Neutrophil (primary cell): ENCODE results near the gene MPC2.
"Not testable (repeated sequence)": the region's sequence is repeated elsewhere in the genome, so short reads cannot be mapped to it uniquely, and the experiment has no call there.

Source experiments
- H3K27ac ChIP-seq: fragments of 200-600 bp; sonication (generic); 2 replicates; pipeline ENCODE4 v1.5.1; 2016; ENCODE audit warnings: mild to moderate bottlenecking, moderate library complexity
- H3K27me3 ChIP-seq: fragments of 200-600 bp; sonication (generic); 2 replicates; pipeline ENCODE4 v1.6.0; 2016; ENCODE audit warnings: mild to moderate bottlenecking
- H3K36me3 ChIP-seq: fragments of 200-600 bp; sonication (generic); 2 replicates; pipeline ENCODE4 v1.5.1; 2017
- H3K4me1 ChIP-seq, 2 experiments: fragments of 200-600 bp in 1 of 2; sonication (generic) in 1 of 2; 1 replicate in 1 of 2; 2 replicates in 1 of 2; pipeline versions ENCODE4 v1.5.1 to v1.6.1; 2013 to 2016; ENCODE audit warnings: low read depth in 1 of 2, low read length in 1 of 2, mild to moderate bottlenecking in 1 of 2, moderate library complexity in 1 of 2; ENCODE audit not compliant: control insufficient read depth in 1 of 2, insufficient read depth in 1 of 2
- H3K4me3 ChIP-seq, 2 experiments: fragments of 200-600 bp in 1 of 2; sonication (generic) in 1 of 2; 1 replicate in 1 of 2; 2 replicates in 1 of 2; pipeline ENCODE4 v1.5.1; 2013 to 2016; ENCODE audit warnings: low read depth in 1 of 2, low read length in 1 of 2, mild to moderate bottlenecking in 1 of 2, moderate library complexity in 1 of 2
- H3K9me3 ChIP-seq: fragments of 200-600 bp; sonication (generic); 2 replicates; pipeline ENCODE4 v1.5.1; 2016
- TF ChIP-seq, protein P1 (sequence below): fragments of 200-600 bp; sonication (generic); IDR thresholded peaks from 2 replicates; pipeline ENCODE4 v1.5.1; 2016; ENCODE audit warnings: antibody characterized with exemption

MPC2 gene

DNA sequence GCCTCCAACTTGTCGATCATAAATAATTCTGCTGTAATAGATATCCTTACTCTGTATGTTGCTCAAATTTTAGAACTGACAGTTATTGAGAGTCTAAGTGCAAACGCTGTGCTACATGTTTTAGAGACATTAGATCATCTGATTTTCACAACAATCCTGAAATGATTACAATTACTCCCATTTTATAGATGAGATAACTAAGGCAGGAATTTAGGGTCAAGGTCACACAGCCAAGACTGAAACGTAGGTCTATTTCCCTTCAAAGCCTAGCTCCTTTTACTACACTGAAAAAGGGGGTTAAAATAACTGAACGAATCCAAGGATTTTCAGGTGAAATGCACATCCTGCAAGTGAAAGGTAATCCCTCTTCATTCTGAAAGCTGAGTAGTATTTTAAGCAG, 3.1 kb downstream of the MPC2 start:
- no peaks in the 10 kb centered on the region for H3K27me3 ChIP-seq

DNA sequence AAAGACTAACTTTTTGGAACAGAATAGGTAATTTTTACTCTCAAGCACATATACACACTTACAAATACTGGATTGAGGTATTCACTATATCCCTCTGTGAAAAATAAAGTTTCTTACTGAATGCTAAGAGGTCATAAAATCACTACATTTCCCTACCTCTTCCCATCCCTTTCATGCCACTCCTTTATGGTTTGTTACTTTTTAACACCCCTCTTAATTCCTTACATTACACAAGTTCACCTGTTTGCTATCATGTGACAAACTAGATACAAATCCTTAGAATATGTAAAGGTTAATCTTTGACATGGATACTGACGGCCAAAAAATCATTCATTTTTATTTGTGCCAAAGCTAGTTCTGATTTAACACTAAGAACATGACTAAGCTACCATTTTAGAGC, 7.1 kb downstream of the MPC2 start:
- H3K4me1 ChIP-seq: peaks cover 11 to 12% of the 10 kb centered on the region in 2 experiments
- H3K27me3 ChIP-seq: no peaks in the 10 kb centered on the region
- H3K36me3 ChIP-seq: no peaks in the 10 kb centered on the region
- H3K27ac ChIP-seq: no peak overlapping the region
- TF ChIP-seq, protein P1, sequence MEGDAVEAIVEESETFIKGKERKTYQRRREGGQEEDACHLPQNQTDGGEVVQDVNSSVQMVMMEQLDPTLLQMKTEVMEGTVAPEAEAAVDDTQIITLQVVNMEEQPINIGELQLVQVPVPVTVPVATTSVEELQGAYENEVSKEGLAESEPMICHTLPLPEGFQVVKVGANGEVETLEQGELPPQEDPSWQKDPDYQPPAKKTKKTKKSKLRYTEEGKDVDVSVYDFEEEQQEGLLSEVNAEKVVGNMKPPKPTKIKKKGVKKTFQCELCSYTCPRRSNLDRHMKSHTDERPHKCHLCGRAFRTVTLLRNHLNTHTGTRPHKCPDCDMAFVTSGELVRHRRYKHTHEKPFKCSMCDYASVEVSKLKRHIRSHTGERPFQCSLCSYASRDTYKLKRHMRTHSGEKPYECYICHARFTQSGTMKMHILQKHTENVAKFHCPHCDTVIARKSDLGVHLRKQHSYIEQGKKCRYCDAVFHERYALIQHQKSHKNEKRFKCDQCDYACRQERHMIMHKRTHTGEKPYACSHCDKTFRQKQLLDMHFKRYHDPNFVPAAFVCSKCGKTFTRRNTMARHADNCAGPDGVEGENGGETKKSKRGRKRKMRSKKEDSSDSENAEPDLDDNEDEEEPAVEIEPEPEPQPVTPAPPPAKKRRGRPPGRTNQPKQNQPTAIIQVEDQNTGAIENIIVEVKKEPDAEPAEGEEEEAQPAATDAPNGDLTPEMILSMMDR: no peak
- H3K4me3 ChIP-seq: no peak overlapping the region
- H3K9me3 ChIP-seq: no peaks in the 10 kb centered on the region

More for the DNA sequence above, 3.1 kb downstream of the MPC2 start:
- TF ChIP-seq, protein P1: no peak
- Histone ChIP-seq H3K27ac (no peak overlapping the region), H3K36me3 (no peaks in the 10 kb centered on the region), H3K9me3 (no peaks in the 10 kb centered on the region), H3K4me1 (peaks cover 31 to 37% of the 10 kb centered on the region in 2 experiments), H3K4me3 (no peak overlapping the region)

DNA sequence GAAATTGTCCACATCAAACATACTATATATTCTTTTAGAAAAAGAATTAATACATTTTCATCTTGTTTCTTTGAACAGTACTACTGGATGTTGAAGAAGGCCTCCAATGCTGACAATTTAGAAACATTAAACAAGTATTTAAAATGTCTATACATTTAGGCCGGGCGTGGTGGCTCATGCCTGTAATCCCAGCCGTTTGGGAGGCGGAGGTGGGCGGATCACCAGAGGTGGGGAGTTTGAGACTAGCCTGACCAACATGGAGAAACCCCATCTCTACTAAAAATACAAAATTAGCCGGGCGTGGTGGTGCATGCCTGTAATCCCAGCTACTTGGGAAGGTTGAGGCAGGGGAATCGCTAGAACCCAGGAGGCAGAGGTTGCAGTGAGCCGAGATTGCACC, 8.0 kb downstream of the MPC2 start:
- H3K9me3 ChIP-seq: not testable (repeated sequence)

DNA sequence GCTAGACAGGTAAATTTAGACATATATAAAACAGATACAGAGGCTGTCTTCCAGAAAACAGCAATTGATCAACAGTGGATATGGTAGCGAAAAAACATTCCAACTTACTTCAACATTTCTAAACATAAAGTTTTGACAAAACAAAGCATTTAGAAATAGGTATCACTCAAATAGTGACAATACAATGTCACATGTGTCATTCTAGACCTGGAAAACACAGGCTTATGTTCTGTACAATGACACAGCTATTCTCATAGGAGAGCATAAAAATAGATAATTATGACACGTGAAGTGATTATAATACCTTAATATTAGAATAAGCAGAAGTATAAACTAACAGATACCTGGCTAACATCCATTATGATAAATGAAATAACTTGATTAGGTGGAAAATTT, 8.4 kb downstream of the MPC2 start:
- no peaks in the 10 kb centered on the region for H3K9me3 ChIP-seq
- no peak overlapping the region for H3K27ac ChIP-seq
- no peak overlapping the region for H3K4me3 ChIP-seq
- H3K36me3 ChIP-seq: no peaks in the 10 kb centered on the region
- H3K27me3 ChIP-seq: no peaks in the 10 kb centered on the region
- H3K4me1 ChIP-seq: no peaks in the 10 kb centered on the region
- TF ChIP-seq, protein P1: no peak

More for the DNA sequence above, 8.0 kb downstream of the MPC2 start:
- not testable (repeated sequence) for H3K36me3 ChIP-seq, H3K4me1 ChIP-seq, H3K27me3 ChIP-seq, H3K4me3 ChIP-seq, H3K27ac ChIP-seq

DNA sequence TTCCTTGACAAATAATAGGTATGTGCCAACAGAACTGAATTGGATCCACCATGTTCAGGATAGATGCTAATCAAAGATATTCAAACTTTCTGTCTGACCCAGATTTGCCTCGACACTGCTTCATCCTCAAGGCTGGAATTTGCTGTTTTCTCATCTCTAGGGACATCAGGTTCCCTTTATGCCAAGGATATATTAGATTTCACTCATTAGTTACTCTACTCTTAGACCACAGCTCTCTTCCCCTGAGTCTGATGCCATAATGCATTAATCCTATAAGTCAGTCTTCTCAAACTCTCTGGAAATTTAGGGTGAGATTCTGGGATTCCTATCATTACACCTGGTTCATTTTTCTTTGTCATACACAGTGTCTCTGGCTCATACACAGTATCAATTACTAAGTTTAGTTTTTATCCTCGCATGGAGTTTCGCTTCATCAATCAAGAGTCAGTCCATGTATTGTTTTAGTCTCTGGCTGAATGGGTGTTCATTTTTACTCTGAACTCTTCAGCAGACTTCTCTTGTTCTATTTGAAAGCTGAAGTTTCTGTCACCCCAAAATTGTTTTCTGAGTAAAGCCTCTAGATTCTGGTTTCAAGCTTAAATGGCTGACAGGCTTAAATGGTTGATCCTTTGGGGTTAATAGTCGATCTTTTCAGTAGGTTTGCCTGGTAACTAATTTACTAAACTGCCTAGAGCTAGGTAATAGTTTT, 9.7 kb downstream of the MPC2 start:
- no peak overlapping the region for H3K4me3 ChIP-seq
- no peaks in the 10 kb centered on the region for H3K27me3 ChIP-seq
- H3K9me3 ChIP-seq: no peaks in the 10 kb centered on the region
- no peaks in the 10 kb centered on the region for H3K4me1 ChIP-seq
- H3K36me3 ChIP-seq: no peaks in the 10 kb centered on the region
- TF ChIP-seq, protein P1: no peak
- no peak overlapping the region for H3K27ac ChIP-seq

DNA sequence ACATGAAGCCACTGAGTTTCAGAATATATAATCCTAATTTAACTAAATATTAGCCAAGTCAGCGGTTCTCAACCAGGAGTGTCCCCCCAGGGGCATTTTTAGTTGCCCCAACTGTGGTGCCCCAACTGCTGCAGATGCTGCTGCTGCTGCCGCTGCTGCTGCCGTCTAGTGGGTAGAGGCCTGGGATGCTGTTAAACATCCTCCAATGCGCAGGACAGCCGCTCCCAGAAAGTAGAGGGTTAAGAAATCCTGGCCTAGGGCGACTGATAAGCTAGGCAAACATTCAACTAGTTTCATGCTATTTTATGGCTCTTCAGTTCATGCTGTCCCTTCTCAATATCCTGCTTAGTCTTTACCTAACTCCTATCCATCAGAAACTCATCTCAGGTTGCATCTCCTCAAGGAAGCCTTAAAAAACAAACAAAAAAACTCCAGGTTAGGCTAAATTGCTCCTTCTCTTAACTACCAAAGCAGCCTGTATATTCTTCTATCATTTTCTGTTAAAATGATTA, 10.3 kb downstream of the MPC2 start:
- H3K36me3 ChIP-seq: no peaks in the 10 kb centered on the region
- H3K27me3 ChIP-seq: no peaks in the 10 kb centered on the region
- TF ChIP-seq, protein P1: no peak
- H3K9me3 ChIP-seq: no peaks in the 10 kb centered on the region
- H3K27ac ChIP-seq: no peak overlapping the region
- H3K4me3 ChIP-seq: no peak overlapping the region
- H3K4me1 ChIP-seq: no peaks in the 10 kb centered on the region
